HG03442 (cell line): ENCODE measurements around the gene WDR45.

Experiments used
- ATAC-seq: cut with Tn5 transposase; IDR thresholded peaks from one replicate; pipeline ENCODE4 v1.9.1; 2021; ENCODE audit warnings: mild to moderate bottlenecking, moderate library complexity; ENCODE audit not compliant: unreplicated experiment

The WDR45 gene

GRCh38 chrX:49075347-49075746, 4.3 kb downstream of the WDR45 start:
- ATAC-seq = no peak

DNA sequence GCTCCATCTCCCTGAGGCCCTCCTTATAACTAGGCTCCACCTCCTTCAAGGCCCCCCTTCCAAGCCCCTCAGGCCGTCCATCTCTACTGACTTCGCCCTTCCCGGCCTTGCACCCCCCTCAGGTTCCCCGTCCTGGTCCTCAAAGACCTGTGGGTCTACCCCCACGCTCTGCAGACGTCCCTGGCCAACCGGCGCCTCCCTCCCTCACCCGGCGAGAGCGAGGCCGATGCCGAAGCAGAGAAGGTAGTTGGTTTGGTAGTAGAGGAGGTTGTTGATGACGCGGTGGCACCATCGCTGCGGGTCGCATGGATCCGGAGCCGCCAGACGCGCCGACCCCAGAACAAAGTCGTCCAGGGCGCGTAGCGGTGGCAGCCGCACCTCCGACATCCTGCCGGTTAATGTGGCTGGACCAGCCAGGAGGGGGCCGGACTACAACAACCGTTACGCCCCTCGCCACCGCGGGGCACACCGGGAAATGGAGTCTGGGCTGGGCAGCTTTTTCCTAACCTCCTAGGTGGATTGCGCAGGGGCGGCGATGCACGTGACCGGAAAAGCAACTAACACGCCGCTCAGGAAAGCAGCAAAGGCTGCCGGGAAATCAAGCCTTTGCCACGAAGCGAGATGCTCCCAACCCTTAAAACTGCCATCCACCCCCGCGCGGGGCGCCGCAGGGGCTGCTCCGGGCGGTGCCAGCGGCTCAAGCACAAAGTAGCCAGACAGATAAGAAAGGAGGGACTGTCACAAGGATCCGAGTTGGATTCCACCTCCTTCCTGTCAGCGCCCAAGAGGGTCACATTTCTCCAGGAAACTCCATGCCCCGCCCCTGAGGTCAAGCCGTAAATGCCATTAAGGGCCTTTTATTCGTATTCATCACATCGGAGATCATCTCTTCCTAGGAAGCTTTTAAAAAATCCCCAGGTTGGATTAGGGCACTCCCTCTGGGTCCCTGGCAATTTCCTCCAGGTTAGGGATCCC, 5.8 kb downstream of the WDR45 start, which contains the start of gene PRAF2:
Gene PRAF2 (minus strand): TSS at position 402 of the 975 bp plus-strand sequence. CDS start 15 bp downstream, at position 387.
- peak; percentile 90 for ATAC-seq

DNA sequence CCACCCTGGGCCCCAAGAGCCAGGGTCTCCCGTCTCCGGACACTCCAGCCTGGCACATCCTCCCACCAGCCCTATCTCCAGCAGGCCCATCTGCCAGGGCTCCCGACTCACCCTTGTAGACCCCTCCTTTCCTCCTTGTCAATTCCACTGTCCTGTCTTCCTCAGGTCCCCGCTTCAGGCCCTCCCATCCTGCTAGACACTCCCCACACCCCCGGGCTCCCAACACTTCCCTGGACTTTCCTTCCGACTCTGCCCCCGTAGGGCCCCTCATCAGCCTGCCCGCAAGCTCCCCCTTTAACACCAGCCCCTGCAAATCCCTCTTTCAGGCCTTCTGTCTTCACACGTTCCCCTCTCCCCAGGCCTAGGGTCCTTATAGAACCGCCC, 7.0 kb downstream of the WDR45 start:
- no peak for ATAC-seq

DNA sequence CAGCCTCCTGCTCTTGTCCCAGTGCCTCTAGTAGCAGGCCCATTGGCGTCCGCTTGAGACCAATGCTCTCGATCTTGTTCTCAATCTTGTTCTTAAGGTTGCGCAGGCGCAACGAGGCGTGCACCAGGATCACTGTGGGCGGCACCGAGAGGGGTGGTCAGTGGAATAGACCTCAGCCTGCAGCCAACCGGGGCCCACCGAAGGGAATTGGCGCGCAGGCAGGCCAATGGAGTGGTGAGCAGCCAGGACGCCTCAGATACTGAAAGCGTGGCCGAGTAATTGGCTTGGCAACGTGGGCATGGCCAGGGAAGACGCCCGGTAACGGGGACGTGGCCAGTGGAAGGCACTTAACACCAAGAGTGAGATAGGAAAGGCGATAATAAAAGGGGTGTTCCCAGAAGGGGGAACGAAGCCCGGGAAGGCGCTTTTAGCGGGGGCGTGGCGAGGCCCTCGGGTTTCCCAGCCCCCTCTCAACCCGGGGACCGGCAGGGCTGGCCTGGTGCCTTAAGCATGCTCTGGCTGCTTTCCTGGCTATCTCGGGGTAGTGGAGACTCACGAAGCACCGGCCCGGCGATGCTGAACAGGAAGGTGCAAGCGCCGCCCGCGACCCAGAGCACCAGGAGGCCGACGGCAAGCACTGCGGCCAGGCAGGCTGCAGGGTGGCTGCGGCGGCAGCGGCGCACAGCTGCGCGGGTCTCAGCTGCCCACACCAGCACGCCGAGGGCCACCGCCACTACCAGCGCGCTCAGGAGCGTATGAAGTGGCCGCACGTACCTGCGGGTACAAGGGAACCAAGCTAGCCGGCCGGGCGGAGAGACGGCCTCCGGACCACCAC, 7.6 kb downstream of the WDR45 start:
- no peak for ATAC-seq

GRCh38 chrX:49070988-49071387, 8.7 kb downstream of the WDR45 start:
- ATAC-seq = no peak

DNA sequence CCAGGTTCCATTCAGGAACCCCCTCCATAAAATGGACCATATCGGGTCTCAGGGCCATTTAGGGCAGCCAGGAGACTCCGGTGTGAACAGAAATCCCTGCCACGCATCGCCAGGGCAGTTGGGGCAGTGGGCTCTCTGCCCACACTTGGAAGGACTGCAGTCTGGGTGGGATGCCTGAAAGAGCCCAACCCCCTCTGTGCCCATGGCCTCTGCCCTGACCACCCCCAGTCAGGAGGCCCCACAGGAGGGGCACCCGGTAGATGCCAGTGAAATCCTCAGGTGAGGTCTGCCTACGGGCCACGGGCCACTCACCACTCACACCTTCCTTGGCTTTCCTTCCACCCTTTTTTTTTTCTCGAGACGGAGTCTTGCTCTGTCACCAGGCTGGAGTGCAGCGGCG, 10.6 kb downstream of the WDR45 start:
- no peak for ATAC-seq

GRCh38 chrX:49067285-49068120, 12.2 kb downstream of the WDR45 start:
- ATAC-seq = no peak

- ATAC-seq = no peak
Measured at GRCh38 chrX:49066690-49067089, 13.0 kb downstream of the WDR45 start.

DNA sequence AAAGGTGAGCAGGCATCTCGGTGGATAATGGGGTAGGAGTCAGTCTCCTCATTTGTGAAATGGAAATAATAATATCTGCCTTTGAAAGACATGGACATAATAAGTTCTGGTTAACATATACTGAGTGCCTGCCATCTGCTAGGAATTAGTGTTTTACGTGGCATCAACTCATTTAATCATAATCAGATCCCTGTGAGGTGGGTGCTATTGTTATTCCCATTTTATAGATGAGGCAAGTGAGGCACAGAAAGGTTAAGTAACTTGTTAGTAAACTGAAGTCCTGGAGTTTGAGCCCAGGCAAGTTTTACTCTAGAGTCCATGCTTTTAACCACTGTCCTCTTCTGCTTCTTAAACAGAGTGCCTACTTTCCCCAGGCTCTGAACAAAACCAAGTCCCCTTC, 13.4 kb downstream of the WDR45 start:
- no peak for ATAC-seq

DNA sequence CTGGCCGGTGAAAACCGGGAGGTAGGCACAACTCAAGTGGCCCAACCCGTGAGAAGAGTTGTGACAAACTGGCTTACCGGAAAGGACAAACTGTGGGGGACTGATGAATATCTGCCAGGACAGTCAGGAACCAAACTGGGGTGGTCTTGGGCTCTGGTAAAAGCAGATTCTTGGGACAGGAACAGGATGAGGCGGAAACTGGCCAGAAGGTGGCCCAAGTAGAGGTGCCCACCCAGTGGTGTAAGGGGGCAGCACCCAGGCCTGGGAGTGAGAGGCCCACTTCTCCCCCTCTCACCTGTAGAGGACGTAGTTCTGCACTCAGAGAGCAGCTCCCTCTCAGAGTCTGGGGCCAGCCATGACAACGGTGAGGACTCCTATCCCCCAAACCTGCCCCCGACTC, 15.0 kb downstream of the WDR45 start:
- no peak for ATAC-seq

DNA sequence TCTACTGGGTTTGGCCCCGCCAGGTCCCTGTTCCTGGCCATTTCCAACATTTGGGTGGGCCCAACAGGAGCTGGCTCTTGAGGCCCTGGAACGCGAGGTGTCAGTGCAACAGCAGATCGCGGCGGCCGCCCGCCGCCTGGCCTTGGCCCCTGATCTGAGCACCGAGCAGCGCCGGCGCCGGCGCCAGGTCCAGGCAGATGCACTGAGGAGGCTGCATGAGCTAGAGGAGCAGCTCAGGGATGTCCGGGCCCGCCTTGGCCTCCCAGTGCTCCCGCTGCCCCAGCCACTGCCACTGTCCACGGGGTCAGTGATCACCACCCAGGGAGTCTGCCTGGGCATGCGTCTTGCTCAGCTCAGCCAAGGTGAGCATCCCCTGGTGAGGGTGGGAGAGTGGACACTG, 15.4 kb downstream of the WDR45 start:
- no peak for ATAC-seq

DNA sequence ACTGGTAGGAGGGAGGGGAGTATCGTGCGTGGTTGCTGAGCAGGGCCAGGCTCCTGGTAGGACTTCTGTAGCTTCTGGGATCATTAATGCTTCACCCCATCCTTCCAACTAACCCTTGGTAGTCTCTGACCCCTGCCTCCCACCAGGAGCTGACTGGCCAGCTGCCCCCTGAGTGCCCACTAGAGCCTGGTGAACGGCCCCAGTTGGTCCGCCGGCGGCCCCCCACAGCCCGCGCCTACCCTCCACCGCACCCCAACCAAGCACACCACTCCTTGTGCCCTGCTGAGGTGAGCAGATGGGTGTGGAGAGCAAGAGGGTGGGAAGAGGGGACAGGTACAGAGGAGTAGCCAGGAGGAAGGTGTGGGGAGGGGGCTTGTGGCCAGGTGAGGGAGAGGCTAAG, 16.0 kb downstream of the WDR45 start:
- no peak for ATAC-seq

DNA sequence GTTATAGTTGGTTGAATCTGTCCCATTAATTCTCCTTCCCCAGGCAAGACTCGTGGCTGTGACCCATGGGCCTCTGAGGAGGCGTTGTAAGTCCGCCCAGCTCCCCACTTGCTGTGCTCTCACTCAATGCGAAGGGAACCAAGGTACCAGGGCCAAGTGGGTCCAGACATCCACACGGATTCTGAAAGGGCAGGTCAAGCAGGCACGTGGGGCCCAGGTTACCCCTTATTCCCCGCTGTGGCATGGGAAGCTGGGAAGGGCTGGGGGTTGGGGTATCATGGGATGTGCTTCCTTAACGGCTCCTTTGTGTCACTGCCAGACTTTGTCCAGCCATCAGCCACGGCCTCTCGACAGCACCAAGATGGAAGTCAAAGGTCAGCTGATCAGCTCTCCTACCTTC, 17.8 kb downstream of the WDR45 start:
- no peak for ATAC-seq

- no peak for ATAC-seq
Measured at GRCh38 chrX:49061490-49061889, 18.2 kb downstream of the WDR45 start.

GRCh38 chrX:49060914-49061313, 18.8 kb downstream of the WDR45 start:
- no peak for ATAC-seq

- no peak for ATAC-seq
Measured at GRCh38 chrX:49059681-49060085, 20.0 kb downstream of the WDR45 start.

GRCh38 chrX:49059201-49059600, 20.5 kb downstream of the WDR45 start:
- ATAC-seq = no peak

- ATAC-seq = no peak
Measured at GRCh38 chrX:49058794-49059193, 20.9 kb downstream of the WDR45 start, which contains the start of gene CCDC120. Gene CCDC120 (plus strand): TSS chrX:49058999. CDS start chrX:49062042, 3,043 bp downstream.

DNA sequence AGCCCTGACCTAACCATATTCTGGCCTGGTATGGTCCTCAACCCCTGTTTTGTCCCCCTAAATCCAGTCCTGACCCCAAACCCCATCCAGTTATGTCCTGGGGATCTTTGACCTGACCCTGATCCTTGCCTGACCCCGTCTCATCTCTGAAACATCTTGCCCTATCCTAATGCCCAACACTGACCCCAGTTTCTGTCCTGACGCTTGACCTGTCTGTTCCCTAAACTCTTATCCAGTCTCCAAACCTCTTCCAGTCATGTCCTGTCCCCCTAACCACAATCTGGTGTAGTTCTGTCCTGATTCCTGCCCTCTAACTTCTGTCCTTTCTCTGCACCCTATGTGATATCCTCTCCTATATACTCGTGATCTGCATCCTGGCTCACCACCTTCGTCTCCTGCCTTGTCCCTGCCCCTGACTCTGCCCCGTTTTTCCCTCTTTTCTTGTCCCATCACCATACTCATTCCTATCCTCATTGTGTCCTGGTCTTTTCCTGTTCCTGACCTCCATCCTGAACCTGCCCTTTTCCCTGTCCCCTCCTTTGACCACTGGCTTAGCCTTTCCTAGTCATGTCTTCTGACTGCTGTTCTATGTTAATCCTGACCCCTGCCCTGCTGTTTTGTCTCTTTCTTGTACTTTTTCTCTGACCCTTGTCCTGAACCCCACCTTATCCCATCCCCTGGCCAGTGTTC, 25.5 kb downstream of the WDR45 start:
- no peak for ATAC-seq
